ENCODE results near the gene TARS3.
A peak's percentile ranks its signal among the peaks of the same experiment; 100 is the strongest.

TARS3 gene

GRCh38 chr15:101650145-101650544 is 74.1 kb downstream of the TARS3 start:
- Histone ChIP-seq H3K4me1 (ENCODE audit: control insufficient read depth in 2 of 2, insufficient read depth in 1 of 2, low read depth in 1 of 2, low read length in 2 of 2) (peaks cover 3 to 10% of the 10 kb centered on the region in 2 donors), H4K8ac (ENCODE audit: low read depth, low read length) (no peak overlapping the region), H3K4me3 (ENCODE audit: low read length in 2 of 2) (peak overlapping the region in 1 of 2 donors; percentile 13), H2BK12ac (ENCODE audit: low read length) (no peak overlapping the region), H2BK5ac (ENCODE audit: low read length) (no peak overlapping the region), H2BK15ac (ENCODE audit: low read length) (no peak overlapping the region), H3K4me2 (ENCODE audit: insufficient read depth, low read length, poor library complexity, severe bottlenecking) (no peak overlapping the region), H2BK120ac (ENCODE audit: low read depth, low read length) (no peak overlapping the region), H3K9ac (ENCODE audit: low read depth, low read length, poor library complexity) (no peak overlapping the region), H3K36me3 (replicated peaks in 1 of 2; ENCODE audit: control insufficient read depth in 2 of 2, insufficient read depth in 2 of 2, low read length in 2 of 2) (peaks cover 14 to 61% of the 10 kb centered on the region in 2 donors), H3K9me3 (replicated peaks in 1 of 2; ENCODE audit: control insufficient read depth in 2 of 2, insufficient read depth in 1 of 2, low read depth in 1 of 2, low read length in 2 of 2) (peaks cover 0 to 2% of the 10 kb centered on the region in 2 donors), H2AFZ (ENCODE audit: low read length) (no peak overlapping the region), H3K4ac (ENCODE audit: low read length) (no peak overlapping the region), H3K18ac (ENCODE audit: low read length) (no peak overlapping the region), H3K79me1 (ENCODE audit: low read depth, low read length) (peaks cover 9% of the 10 kb centered on the region), H3K27ac (replicated peaks; ENCODE audit: low read length) (no peak overlapping the region), H3K23ac (ENCODE audit: low read depth, low read length, poor library complexity) (no peak overlapping the region), H3K14ac (ENCODE audit: low read length) (no peak overlapping the region), H3K27me3 (ENCODE audit: control insufficient read depth in 3 of 3, insufficient read depth in 3 of 3, low read depth in 1 of 3, low read length in 3 of 3) (no peaks in the 10 kb centered on the region), H2AK5ac (ENCODE audit: low read depth, low read length) (no peak overlapping the region), H4K91ac (ENCODE audit: low read depth, low read length, poor library complexity) (no peak overlapping the region)
- no peak for DNase-seq (ENCODE audit: low spot score)
- no CpG with 5 or more reads among the region's 5 CpGs for WGBS, 2 donors (ENCODE audit: extremely low coverage in 2 of 2, insufficient read length in 2 of 2, insufficient replicate concordance in 1 of 2)

DNA sequence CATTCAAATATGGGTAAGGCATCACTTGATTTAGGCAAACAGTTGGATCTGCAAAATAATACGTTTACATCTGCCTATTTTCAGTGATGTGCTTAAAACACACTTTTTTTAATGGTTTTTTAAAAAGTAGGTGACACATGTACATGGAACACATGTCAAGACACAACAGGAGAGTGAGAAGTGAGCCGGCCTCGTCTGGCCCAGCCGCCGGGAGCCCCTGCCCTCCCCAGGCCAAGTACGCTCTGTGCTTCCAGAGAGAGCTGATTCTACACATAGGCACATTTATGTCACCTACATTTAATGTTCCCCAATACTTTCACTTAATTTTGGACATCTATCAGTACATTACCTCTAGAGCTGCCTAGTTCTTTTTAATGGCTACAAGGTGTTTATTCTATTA is 75.9 kb downstream of the TARS3 start:
- no peak overlapping the region for H2AK5ac ChIP-seq (ENCODE audit: low read depth, low read length)
- no peak overlapping the region for H3K23ac ChIP-seq (ENCODE audit: low read depth, low read length, poor library complexity)
- no peak overlapping the region for H3K9ac ChIP-seq (ENCODE audit: low read depth, low read length, poor library complexity)
- no peak overlapping the region for H3K4me2 ChIP-seq (ENCODE audit: insufficient read depth, low read length, poor library complexity, severe bottlenecking)
- H3K4ac ChIP-seq (ENCODE audit: low read length): no peak overlapping the region
- H4K8ac ChIP-seq (ENCODE audit: low read depth, low read length): no peak overlapping the region
- H3K27ac ChIP-seq (replicated peaks; ENCODE audit: low read length): no peak overlapping the region
- H3K27me3 ChIP-seq (ENCODE audit: control insufficient read depth in 3 of 3, insufficient read depth in 3 of 3, low read depth in 1 of 3, low read length in 3 of 3): no peaks in the 10 kb centered on the region
- H2BK12ac ChIP-seq (ENCODE audit: low read length): no peak overlapping the region
- H3K14ac ChIP-seq (ENCODE audit: low read length): no peak overlapping the region
- no peak overlapping the region for H2BK120ac ChIP-seq (ENCODE audit: low read depth, low read length)
- no peak overlapping the region for H4K91ac ChIP-seq (ENCODE audit: low read depth, low read length, poor library complexity)
- H2BK15ac ChIP-seq (ENCODE audit: low read length): no peak overlapping the region
- no peak for DNase-seq (ENCODE audit: low spot score)
- H2AFZ ChIP-seq (ENCODE audit: low read length): no peak overlapping the region
- H3K4me1 ChIP-seq (ENCODE audit: control insufficient read depth in 2 of 2, insufficient read depth in 1 of 2, low read depth in 1 of 2, low read length in 2 of 2): peaks cover 3 to 10% of the 10 kb centered on the region in 2 donors
- H3K4me3 ChIP-seq (ENCODE audit: low read length in 2 of 2): no peak overlapping the region
- H3K18ac ChIP-seq (ENCODE audit: low read length): no peak overlapping the region
- H3K9me3 ChIP-seq (replicated peaks in 1 of 2; ENCODE audit: control insufficient read depth in 2 of 2, insufficient read depth in 1 of 2, low read depth in 1 of 2, low read length in 2 of 2): peaks cover 0 to 3% of the 10 kb centered on the region in 2 donors
- no CpG with 5 or more reads among the region's 6 CpGs for WGBS, 2 donors (ENCODE audit: extremely low coverage in 2 of 2, insufficient read length in 2 of 2, insufficient replicate concordance in 1 of 2)
- H3K36me3 ChIP-seq (replicated peaks in 1 of 2; ENCODE audit: control insufficient read depth in 2 of 2, insufficient read depth in 2 of 2, low read length in 2 of 2): peaks cover 24 to 74% of the 10 kb centered on the region in 2 donors
- no peak overlapping the region for H2BK5ac ChIP-seq (ENCODE audit: low read length)
- peaks cover 9% of the 10 kb centered on the region for H3K79me1 ChIP-seq (ENCODE audit: low read depth, low read length)

DNA sequence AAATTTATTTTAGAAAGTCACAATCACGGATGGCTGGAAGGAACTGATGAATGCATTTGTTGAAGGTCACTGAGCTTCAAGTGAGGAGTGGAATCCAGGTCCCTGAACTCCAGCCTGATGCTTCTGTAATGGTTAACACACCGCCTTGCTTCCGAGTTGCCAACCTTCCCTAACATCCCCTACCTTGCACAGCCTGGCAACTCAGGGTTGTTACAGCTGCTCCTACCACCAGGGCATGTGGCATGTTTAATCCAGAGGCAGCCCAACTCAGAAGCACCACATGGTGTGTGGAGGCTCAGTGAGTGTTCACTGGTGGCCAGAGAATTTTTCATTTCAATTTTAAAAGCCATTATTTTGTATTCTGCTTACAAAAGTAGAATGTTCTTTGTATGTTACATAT is 77.0 kb downstream of the TARS3 start:
- H2BK5ac ChIP-seq (ENCODE audit: low read length): no peak overlapping the region
- no peak for DNase-seq (ENCODE audit: low spot score)
- H3K4me1 ChIP-seq (ENCODE audit: control insufficient read depth in 2 of 2, insufficient read depth in 1 of 2, low read depth in 1 of 2, low read length in 2 of 2): peaks cover 2 to 8% of the 10 kb centered on the region in 2 donors
- H2BK15ac ChIP-seq (ENCODE audit: low read length): no peak overlapping the region
- WGBS, 2 donors (ENCODE audit: extremely low coverage in 2 of 2, insufficient read length in 2 of 2, insufficient replicate concordance in 1 of 2): no CpG with 5 or more reads among the region's 3 CpGs
- H3K27me3 ChIP-seq (ENCODE audit: control insufficient read depth in 3 of 3, insufficient read depth in 3 of 3, low read depth in 1 of 3, low read length in 3 of 3): no peaks in the 10 kb centered on the region
- H3K4ac ChIP-seq (ENCODE audit: low read length): no peak overlapping the region
- H2BK12ac ChIP-seq (ENCODE audit: low read length): no peak overlapping the region
- H3K14ac ChIP-seq (ENCODE audit: low read length): no peak overlapping the region
- no peak overlapping the region for H2BK120ac ChIP-seq (ENCODE audit: low read depth, low read length)
- no peak overlapping the region for H3K18ac ChIP-seq (ENCODE audit: low read length)
- peaks cover 6% of the 10 kb centered on the region for H3K79me1 ChIP-seq (ENCODE audit: low read depth, low read length)
- no peak overlapping the region for H3K4me2 ChIP-seq (ENCODE audit: insufficient read depth, low read length, poor library complexity, severe bottlenecking)
- H3K9ac ChIP-seq (ENCODE audit: low read depth, low read length, poor library complexity): peak overlapping the region; percentile 44
- no peak overlapping the region for H3K27ac ChIP-seq (replicated peaks; ENCODE audit: low read length)
- no peak overlapping the region for H2AFZ ChIP-seq (ENCODE audit: low read length)
- no peak overlapping the region for H3K4me3 ChIP-seq (ENCODE audit: low read length in 2 of 2)
- H4K8ac ChIP-seq (ENCODE audit: low read depth, low read length): no peak overlapping the region
- peaks cover 28 to 84% of the 10 kb centered on the region in 2 donors for H3K36me3 ChIP-seq (replicated peaks in 1 of 2; ENCODE audit: control insufficient read depth in 2 of 2, insufficient read depth in 2 of 2, low read length in 2 of 2)
- no peak overlapping the region for H3K23ac ChIP-seq (ENCODE audit: low read depth, low read length, poor library complexity)
- peaks cover 0 to 3% of the 10 kb centered on the region in 2 donors for H3K9me3 ChIP-seq (replicated peaks in 1 of 2; ENCODE audit: control insufficient read depth in 2 of 2, insufficient read depth in 1 of 2, low read depth in 1 of 2, low read length in 2 of 2)
- H2AK5ac ChIP-seq (ENCODE audit: low read depth, low read length): no peak overlapping the region
- no peak overlapping the region for H4K91ac ChIP-seq (ENCODE audit: low read depth, low read length, poor library complexity)

GRCh38 chr15:101646672-101647071 is 77.6 kb downstream of the TARS3 start:
- peaks cover 4% of the 10 kb centered on the region for H3K79me1 ChIP-seq (ENCODE audit: low read depth, low read length)
- H3K27me3 ChIP-seq (ENCODE audit: control insufficient read depth in 3 of 3, insufficient read depth in 3 of 3, low read depth in 1 of 3, low read length in 3 of 3): no peaks in the 10 kb centered on the region
- H2BK15ac ChIP-seq (ENCODE audit: low read length): no peak overlapping the region
- no peak for DNase-seq (ENCODE audit: low spot score)
- H2BK120ac ChIP-seq (ENCODE audit: low read depth, low read length): no peak overlapping the region
- H3K27ac ChIP-seq (replicated peaks; ENCODE audit: low read length): no peak overlapping the region
- H3K23ac ChIP-seq (ENCODE audit: low read depth, low read length, poor library complexity): no peak overlapping the region
- H2BK12ac ChIP-seq (ENCODE audit: low read length): no peak overlapping the region
- peaks cover 0 to 3% of the 10 kb centered on the region in 2 donors for H3K9me3 ChIP-seq (replicated peaks in 1 of 2; ENCODE audit: control insufficient read depth in 2 of 2, insufficient read depth in 1 of 2, low read depth in 1 of 2, low read length in 2 of 2)
- H3K4me1 ChIP-seq (ENCODE audit: control insufficient read depth in 2 of 2, insufficient read depth in 1 of 2, low read depth in 1 of 2, low read length in 2 of 2): peaks cover 2 to 8% of the 10 kb centered on the region in 2 donors
- H2AFZ ChIP-seq (ENCODE audit: low read length): no peak overlapping the region
- no peak overlapping the region for H3K4me2 ChIP-seq (ENCODE audit: insufficient read depth, low read length, poor library complexity, severe bottlenecking)
- no CpG with 5 or more reads among the region's 8 CpGs for WGBS, 2 donors (ENCODE audit: extremely low coverage in 2 of 2, insufficient read length in 2 of 2, insufficient replicate concordance in 1 of 2)
- no peak overlapping the region for H3K14ac ChIP-seq (ENCODE audit: low read length)
- no peak overlapping the region for H4K91ac ChIP-seq (ENCODE audit: low read depth, low read length, poor library complexity)
- H3K9ac ChIP-seq (ENCODE audit: low read depth, low read length, poor library complexity): no peak overlapping the region
- H3K4me3 ChIP-seq (ENCODE audit: low read length in 2 of 2): no peak overlapping the region
- H2AK5ac ChIP-seq (ENCODE audit: low read depth, low read length): no peak overlapping the region
- no peak overlapping the region for H3K4ac ChIP-seq (ENCODE audit: low read length)
- H4K8ac ChIP-seq (ENCODE audit: low read depth, low read length): no peak overlapping the region
- H2BK5ac ChIP-seq (ENCODE audit: low read length): no peak overlapping the region
- H3K36me3 ChIP-seq (replicated peaks in 1 of 2; ENCODE audit: control insufficient read depth in 2 of 2, insufficient read depth in 2 of 2, low read length in 2 of 2): peaks cover 28 to 90% of the 10 kb centered on the region in 2 donors
- no peak overlapping the region for H3K18ac ChIP-seq (ENCODE audit: low read length)
